Heart left ventricle (tissue), 16 donors: Measurements from ENCODE around the gene CLHC1. TPM values are rescaled to one million over a fixed set of nuclear protein-coding genes. Genes with fewer than 3 reads are reported as not detected.
"Not testable (repeated sequence)": the region's sequence is repeated elsewhere in the genome, so short reads cannot be mapped to it uniquely, and the experiment has no call there.

Experiments
- ATAC-seq, 4 donors: fragments of 200-7000 bp; cut with Tn5 transposase; one replicate each; pipeline ENCODE4 v1.9.1; 2020 to 2022; ENCODE audit warnings: moderate library complexity in 4 of 4, mild to moderate bottlenecking in 3 of 4, moderate number of reproducible peaks in 1 of 4
- DNase-seq, 5 donors: peaks; one replicate each; pipeline ENCODE4 v3.0.0-alpha.2; 2020
- H3K27ac ChIP-seq, 12 donors: fragments of 200-600 bp; sonication (generic) in 4 of 12; one replicate each; pipeline versions ENCODE4 v1.5.0 to v1.8.0; 2016 to 2022; ENCODE audit warnings: mild to moderate bottlenecking in 2 of 12
- H3K27me3 ChIP-seq, 9 donors: fragments of 200-600 bp; sonication (generic) in 2 of 9; one replicate each; pipeline versions ENCODE4 v1.5.1 to v1.8.0; 2016 to 2022; ENCODE audit warnings: mild to moderate bottlenecking in 3 of 9
- H3K36me3 ChIP-seq, 9 donors: fragments of 200-600 bp; sonication (generic) in 2 of 9; one replicate each; pipeline versions ENCODE4 v1.5.0 to v1.8.0; 2018 to 2022; ENCODE audit warnings: mild to moderate bottlenecking in 2 of 9
- H3K4me1 ChIP-seq, 12 donors: fragments of 200-600 bp; sonication (generic) in 4 of 12; one replicate each; pipeline versions ENCODE4 v1.5.0 to v1.8.0; 2016 to 2022; ENCODE audit warnings: mild to moderate bottlenecking in 3 of 12
- H3K4me3 ChIP-seq, 12 donors: fragments of 200-600 bp; sonication (generic) in 4 of 12; one replicate each; pipeline versions ENCODE4 v1.5.0 to v1.8.0; 2017 to 2022; ENCODE audit warnings: mild to moderate bottlenecking in 9 of 12, moderate library complexity in 4 of 12
- H3K9me3 ChIP-seq, 12 donors: fragments of 200-600 bp; sonication (generic) in 4 of 12; one replicate each; pipeline versions ENCODE4 v1.5.0 to v1.8.0; 2016 to 2022; ENCODE audit warnings: mild to moderate bottlenecking in 1 of 12
- CTCF ChIP-seq, 12 donors: fragments of 200-600 bp; sonication (generic) in 4 of 12; IDR thresholded peaks; one replicate each; pipeline versions ENCODE4 v1.5.0 to v1.8.0; 2018 to 2022; ENCODE audit warnings: antibody characterized with exemption in 12 of 12, mild to moderate bottlenecking in 5 of 12
- POLR2A ChIP-seq, 2 donors: fragments of 450-650 bp; IDR thresholded peaks; one replicate each; pipeline ENCODE4 v1.6.1; 2017; ENCODE audit warnings: antibody characterized with exemption in 2 of 2, mild to moderate bottlenecking in 2 of 2, moderate library complexity in 2 of 2
- WGBS, 4 donors: extraction: QIAGEN DNeasy Blood & Tissue Kit in 2 of 4; methylation state at CpG; one replicate each; pipeline versions ENCODE4 v1.1.5 to v1.1.7; 2013 to 2018; 5-methylcytosine and 5-hydroxymethylcytosine counted together
- intact Hi-C, 10 donors: fragments of 100-400 bp; cut with DNase I; formaldehyde crosslinking; loops; one replicate each; pipeline versions ENCODE4 v1.11.1 to v1.14.2; 2022
- polyA plus RNA-seq, 2 donors: library from polyadenylated mRNA; stranded (reverse); fragments of 200-250 nt; gene quantifications; one replicate each; pipeline ENCODE4 v1.2.3, GENCODE V29; 2013
- total RNA-seq, 9 donors: library from RNA; depleted of rRNA in 2 of 9; stranded (reverse); fragments of >200 nt in 2 of 9; fragmentation: NEBNext Ultra II Directional in 3 of 9; extraction: Animal tissue kit (Norgen Biotek cat#: 25700) in 3 of 9; gene quantifications; one replicate each; pipeline versions ENCODE4 v1.1.0 to v1.2.4, GENCODE V29; 2016 to 2023
- donor health status: ischemic (EF 13 %, LVEDD 7.1; RV severe dilation, severe dysfunction).
- donor health status: healthy with polysubstance abuse.
- donor health status: DM: no; HTN: yes; CAD: no.
- donor health status: DM: no; HTN: no; CAD: no.
- donor health status: ischemic (EF 25% LVEDD 6.9; RV normal size, moderate dysfunction).
- donor health status: ischemic (EF 25% LVEDD 5.7; RV mildly dilated, moderate dysfunction).
- donor health status: healthy.
- donor health status: DM: yes; HTN: yes; CAD: no.
- donor health status: ischemic (EF 35%, LVEDD 5.7; RV mildly dilated, moderate dysfunction).
- donor health status: nonischemic (EF 11% LVEDD 7.7; RV severe dilation, severe dysfunction).
- donor health status: DM: yes; HTN: yes; CAD: no.
- donor health status: PGD.
- donor health status: ischemic (EF 29% LVEDD 5.4; RV normal size, mild dysfunction).
- donor health status: nonischemic (EF 23%, LVEDD 6.1; RV moderate dilation, normal function).

CLHC1 gene
- total and polyA plus RNA-seq, 11 donors = 2.3 to 10.6 (median 4.4) TPM

- ATAC-seq = peak in 1 of 4 donors; percentile 51
- TF ChIP-seq CTCF (IDR thresholded peaks at IDR 0.05) = no peak
- TF ChIP-seq POLR2A (IDR thresholded peaks at IDR 0.05) = no peak
- no peak overlapping the region for H3K27ac ChIP-seq
- intact Hi-C loops = no loop called here
- WGBS, 4 donors = 53 to 78% (median 61%) methylated on average over 1 of the region's 1 CpG
- no peak overlapping the region for H3K4me3 ChIP-seq
- no peak for DNase-seq
- no peaks in the 10 kb centered on the region for H3K4me1 ChIP-seq
- H3K27me3 ChIP-seq = no peaks in the 10 kb centered on the region
- peaks cover 0 to 100% (median 96%) of the 10 kb centered on the region in 9 donors for H3K36me3 ChIP-seq
- H3K9me3 ChIP-seq = no peaks in the 10 kb centered on the region
Measured at GRCh38 chr2:55242617-55243016, 10.5 kb upstream of the CLHC1 start.

- H3K4me1 ChIP-seq, intact Hi-C loops, H3K4me3 ChIP-seq, H3K27me3 ChIP-seq, ATAC-seq, DNase-seq, H3K27ac ChIP-seq, H3K9me3 ChIP-seq: not testable (repeated sequence)
- H3K36me3 ChIP-seq = peaks cover 0 to 100% (median 95%) of the 10 kb centered on the region in 9 donors
- WGBS, 4 donors = 86 to 94% (median 90%) methylated on average over 8 of the region's 8 CpGs
Measured at GRCh38 chr2:55241582-55241981, 9.5 kb upstream of the CLHC1 start.

GRCh38 chr2:55239656-55240222, 7.6 kb upstream of the CLHC1 start:
- H3K27me3 ChIP-seq = no peaks in the 10 kb centered on the region
- intact Hi-C loops = no loop called here
- H3K9me3 ChIP-seq = no peaks in the 10 kb centered on the region
- H3K4me3 ChIP-seq = no peak overlapping the region
- TF ChIP-seq POLR2A (IDR thresholded peaks at IDR 0.05) (no peak), CTCF (IDR thresholded peaks at IDR 0.05) (no peak)
- DNase-seq (no peak), ATAC-seq (no peak)
- peaks cover 0 to 6% (median 0%) of the 10 kb centered on the region in 12 donors for H3K4me1 ChIP-seq
- H3K36me3 ChIP-seq = peaks cover 0 to 100% (median 95%) of the 10 kb centered on the region in 9 donors
- H3K27ac ChIP-seq = no peak overlapping the region
- WGBS, 4 donors = 70 to 74% (median 72%) methylated on average over 4 of the region's 4 CpGs

- TF ChIP-seq POLR2A (IDR thresholded peaks at IDR 0.05) = no peak
- no peak for TF ChIP-seq CTCF (IDR thresholded peaks at IDR 0.05)
- H3K36me3 ChIP-seq = peaks cover 0 to 87% (median 81%) of the 10 kb centered on the region in 9 donors
- H3K27ac ChIP-seq = no peak overlapping the region
- no peaks in the 10 kb centered on the region for H3K27me3 ChIP-seq
- intact Hi-C loops = no loop called here
- no peak overlapping the region for H3K4me3 ChIP-seq
- 86 to 92% (median 89%) methylated on average over 2 of the region's 2 CpGs for WGBS, 4 donors
- ATAC-seq (no peak), DNase-seq (no peak)
- H3K4me1 ChIP-seq = peaks cover 0 to 24% (median 13%) of the 10 kb centered on the region in 12 donors
- H3K9me3 ChIP-seq = no peaks in the 10 kb centered on the region
Measured at GRCh38 chr2:55236992-55237543, 5.0 kb upstream of the CLHC1 start.
